NCI-H1092 (cell line): ENCODE measurements around the gene UPK3B.
"Not testable (repeated sequence)": the region's sequence is repeated elsewhere in the genome, so short reads cannot be mapped to it uniquely, and the experiment has no call there.

Source experiments
- DNase-seq: peaks from one replicate; lab custom pipeline; 2025; lab: John Stamatoyannopoulos, UW

UPK3B gene

DNA sequence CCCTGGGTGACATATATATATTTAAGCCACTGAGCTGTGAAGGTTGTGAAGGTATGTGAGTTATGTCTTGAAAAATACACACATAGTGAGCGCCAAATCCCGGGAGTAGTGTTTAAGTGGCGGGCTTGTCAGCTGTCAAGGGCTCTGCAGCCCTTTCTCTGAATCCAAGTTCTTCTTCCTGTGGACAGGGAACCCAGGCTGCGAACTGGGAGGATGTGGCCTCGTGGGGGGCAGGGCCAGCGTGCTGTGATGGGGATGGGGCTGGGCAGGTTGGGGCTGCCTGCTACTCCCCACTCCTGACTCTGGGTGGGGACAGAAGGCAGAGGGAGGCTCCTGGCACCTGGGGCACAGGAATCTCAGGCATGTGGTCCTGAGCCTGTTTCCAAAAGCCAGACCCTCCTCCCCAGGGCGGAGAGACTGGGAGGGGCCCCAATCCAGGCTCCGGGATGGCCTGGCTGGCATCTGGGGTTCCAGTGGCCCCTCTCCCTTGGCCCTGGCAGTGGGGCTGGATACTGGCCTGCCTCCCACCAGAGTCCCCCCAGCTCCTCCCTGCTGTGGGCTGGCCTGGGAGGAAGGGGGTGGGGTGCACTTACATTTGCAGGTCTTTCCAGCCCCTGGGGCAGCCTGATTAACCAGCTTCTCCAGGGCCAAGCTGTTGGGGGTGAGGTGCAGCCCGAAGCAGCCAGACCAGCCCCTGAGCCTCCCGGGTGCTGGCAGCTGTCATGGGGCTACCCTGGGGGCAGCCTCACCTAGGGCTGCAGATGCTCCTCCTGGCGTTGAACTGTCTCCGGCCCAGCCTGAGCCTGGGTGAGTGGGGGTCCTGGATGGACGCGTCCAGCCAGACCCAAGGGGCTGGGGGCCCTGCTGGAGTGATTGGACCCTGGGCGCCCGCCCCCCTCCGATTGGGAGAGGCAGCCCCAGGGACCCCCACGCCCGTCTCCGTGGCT is at the start of gene UPK3B:
TSS of gene UPK3B (plus strand) at position 622 of the 947 bp plus-strand sequence. CDS start at position 723, 101 bp downstream.
- no peak for DNase-seq

GRCh38 chr7:76460767-76461166 is 49.6 kb upstream of the UPK3B start:
- DNase-seq, result not testable (repeated sequence)

DNA sequence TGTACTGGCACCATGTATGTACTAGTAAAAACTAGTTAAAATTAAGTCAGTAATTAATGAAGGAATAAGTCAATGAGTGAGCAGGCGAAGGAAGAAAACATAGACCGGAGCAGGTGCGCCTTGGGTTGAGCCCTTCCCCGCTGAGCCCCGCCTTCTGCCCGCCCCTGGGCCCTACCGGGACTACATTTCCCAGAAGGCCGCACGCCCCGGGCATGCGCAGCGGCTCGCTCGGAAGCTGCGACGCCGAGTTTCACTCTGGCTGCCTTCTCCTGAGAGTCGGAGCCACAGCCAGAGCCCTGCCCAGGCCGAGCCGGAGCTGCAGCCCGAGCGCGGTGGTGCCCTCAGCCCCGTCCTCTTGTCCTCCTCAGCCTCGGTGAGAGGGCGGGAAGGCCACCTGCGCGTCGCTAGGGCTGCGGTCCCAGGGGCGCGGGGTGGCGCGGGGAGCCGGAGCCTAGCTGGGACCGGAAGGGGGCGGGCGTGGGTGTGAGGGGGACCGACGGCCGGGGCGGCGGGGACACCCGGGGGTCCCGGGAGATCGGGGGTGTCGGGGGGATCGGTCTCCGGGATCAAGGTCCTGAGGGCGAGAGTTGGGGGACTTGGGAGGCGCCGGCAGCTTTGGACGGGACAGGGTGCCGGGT is 48.8 kb upstream of the UPK3B start, which contains the start of gene DTX2:
TSS of gene DTX2 (plus strand) at position 246 of the 638 bp plus-strand sequence. CDS start 18,801 bp downstream, outside the sequence.
- DNase-seq, result not testable (repeated sequence)

GRCh38 chr7:76462271-76462882 is 48.0 kb upstream of the UPK3B start:
- DNase-seq, result not testable (repeated sequence)

DNA sequence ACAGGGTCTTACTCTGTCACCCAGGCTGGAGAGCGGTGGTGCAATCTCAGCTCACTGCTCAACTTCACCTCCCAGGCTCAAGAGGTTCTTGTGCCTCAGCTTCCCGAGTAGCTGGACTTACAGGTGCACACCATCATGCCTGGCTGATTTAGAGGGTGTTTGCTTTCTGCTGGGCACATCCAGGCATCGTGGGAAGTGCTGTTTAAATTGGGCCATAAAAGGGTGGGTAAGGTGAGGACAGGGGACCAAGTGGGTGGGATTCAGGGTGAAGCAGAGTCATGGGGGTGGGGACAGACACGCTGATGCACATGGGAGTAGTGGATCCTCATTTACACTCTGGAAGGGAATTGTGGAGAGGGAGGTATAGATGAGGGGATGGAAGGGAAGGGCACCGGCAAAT is 45.4 kb upstream of the UPK3B start:
- DNase-seq, result not testable (repeated sequence)

DNA sequence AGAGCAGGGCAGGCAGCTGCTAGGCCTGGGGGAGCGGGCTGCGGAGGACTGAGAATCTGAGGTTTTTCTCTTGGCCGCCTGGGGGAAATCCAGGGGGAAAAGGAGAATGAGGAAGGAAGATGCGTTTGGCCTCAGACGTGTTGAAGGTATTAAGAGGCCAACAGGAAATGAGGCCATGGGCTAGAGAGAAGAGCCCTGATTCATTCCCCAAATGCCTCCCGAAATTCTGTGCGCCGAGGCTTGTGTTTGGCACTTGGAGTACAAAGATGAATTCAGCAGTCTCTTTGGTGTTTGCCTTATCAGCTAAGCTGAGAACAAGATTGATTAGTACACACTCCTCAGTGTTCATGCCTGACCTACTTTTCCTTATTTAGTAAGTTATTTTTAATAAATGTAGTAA is 44.4 kb upstream of the UPK3B start:
- DNase-seq, result not testable (repeated sequence)

GRCh38 chr7:76467743-76468404 is 42.5 kb upstream of the UPK3B start:
- not testable (repeated sequence) for DNase-seq

- not testable (repeated sequence) for DNase-seq
Observed at GRCh38 chr7:76471556-76472221, 38.7 kb upstream of the UPK3B start.

DNA sequence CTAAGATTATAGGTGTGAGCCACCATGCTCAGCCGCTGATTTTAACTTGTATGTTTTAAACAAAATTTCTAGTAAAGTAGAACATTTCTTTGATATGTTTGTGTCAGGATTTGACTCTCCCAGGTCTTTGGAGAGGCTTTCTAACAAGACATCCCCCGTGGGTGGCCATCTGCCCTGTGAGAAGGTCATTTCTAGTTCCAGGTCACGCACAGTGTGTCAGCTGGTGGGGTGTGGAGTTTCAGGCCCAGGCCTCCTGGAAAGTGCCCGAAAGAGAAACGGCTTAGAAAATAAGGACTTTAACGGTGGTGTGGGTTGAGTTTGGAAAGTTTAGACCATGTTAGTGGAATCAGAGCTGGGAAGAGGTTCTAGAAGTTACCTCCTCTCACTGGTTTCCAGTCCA is 37.3 kb upstream of the UPK3B start:
- not testable (repeated sequence) for DNase-seq

DNA sequence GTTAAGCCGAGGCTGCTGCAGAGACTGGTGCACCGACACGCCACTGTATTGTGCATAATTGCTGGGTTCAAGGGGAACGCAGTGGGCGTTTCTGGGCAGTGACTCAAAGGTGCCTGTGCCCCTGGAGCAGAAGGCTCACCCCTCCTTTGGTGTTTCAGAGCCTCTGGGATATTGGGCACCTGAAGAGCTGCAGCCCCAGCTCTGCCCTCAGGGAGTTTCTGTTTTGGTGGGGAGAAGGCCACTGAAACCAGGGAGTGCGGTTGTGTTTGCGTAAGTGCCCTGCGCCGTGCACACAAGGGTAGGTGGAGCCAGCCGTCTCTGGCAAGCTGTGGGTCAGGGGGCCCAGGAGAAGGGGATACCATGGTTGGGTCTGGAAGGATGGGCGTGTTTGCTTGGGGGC is 34.1 kb upstream of the UPK3B start:
- not testable (repeated sequence) for DNase-seq

DNA sequence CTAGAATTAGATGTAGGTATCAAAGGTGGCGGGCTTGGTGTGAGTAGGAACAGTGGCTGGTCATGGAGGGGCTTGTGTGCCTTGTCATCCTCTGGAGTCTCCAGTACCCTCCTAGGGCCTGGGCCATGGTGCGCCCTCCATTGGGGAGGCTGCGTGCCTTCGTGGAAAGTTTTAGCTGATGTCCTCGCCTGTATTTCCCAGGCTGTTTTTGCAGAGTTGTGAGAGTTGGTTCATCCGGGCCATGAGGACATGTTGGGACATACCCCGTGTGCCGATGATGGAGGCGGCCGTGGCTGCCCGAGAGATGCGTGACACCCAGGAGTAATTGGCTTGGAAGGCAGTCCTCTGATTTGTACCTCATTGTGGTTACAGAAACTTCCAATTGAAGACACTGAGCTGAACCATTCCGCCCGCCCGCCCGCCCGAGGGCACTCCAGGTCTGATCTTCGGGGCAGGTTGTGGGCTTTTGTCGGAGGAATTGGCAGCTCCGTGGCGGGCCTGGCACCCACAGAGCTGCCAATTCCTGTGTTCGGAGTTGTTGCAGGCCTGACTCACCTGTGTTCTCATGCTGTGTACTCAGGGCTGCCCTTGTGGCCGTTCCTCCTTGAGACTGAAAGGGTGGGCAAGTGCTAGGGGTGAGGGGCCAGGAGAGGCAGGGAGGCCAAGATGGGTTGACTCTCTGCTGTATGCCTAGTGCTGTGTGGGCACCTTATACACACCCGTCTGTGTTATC is 33.4 kb upstream of the UPK3B start:
- DNase-seq, result not testable (repeated sequence)

DNA sequence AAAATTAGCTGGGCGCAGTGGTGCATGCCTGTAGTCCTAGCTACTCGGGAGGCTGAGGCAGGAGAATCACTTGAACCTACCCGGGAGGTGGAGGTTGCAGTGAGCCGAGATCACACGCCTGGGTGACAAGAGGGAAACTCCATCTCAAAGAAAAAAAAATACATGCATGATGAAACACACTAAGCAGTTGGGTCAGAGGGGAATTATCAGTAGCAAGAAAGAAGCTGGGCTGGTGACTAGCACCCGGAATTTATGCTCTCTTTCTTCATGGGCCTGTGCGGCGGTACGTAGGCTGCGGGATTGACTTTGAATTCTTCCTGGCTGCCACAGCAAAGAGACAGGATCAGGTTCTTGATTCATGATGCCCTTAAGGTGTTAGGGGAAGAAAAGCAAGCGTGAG is 30.7 kb upstream of the UPK3B start:
- DNase-seq, result not testable (repeated sequence)

DNA sequence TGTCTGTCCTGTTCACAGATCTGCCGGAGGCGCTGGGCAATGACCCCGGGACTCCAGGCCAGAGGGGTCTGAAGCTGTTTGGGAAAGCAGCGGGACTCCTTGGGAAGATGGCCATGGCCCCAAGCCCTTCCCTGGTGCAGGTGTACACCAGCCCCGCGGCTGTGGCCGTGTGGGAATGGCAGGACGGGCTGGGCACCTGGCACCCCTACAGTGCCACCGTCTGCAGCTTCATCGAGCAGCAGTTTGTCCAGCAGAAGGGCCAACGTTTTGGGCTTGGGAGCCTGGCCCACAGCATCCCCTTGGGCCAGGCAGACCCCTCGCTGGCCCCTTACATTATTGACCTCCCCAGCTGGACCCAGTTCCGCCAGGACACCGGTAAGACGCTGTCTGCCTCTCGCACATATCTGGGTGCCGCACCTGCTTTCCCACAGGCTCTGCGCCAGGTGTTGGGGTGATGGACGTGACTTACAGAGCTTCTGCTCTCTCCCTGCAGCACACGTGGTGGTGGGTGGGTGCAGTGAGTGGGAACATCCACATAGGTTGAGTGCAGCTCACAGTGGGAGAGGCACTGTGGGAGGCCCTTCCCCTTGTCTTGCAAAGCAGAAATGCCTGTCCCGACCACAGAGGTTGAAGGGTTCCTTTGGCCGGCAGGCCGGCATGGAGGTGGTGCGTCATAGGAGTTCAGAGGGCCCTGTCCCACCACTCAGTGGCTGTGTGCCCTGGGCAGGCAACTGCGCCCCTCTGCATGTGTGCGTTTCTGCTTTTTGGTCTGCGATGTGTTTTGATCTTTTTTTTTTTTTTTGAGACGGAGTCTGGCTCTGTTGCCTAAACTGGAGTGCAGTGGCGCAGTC is 29.7 kb upstream of the UPK3B start:
- not testable (repeated sequence) for DNase-seq

GRCh38 chr7:76482660-76483059 is 27.7 kb upstream of the UPK3B start:
- not testable (repeated sequence) for DNase-seq

GRCh38 chr7:76483081-76483480 is 27.3 kb upstream of the UPK3B start:
- not testable (repeated sequence) for DNase-seq

GRCh38 chr7:76484456-76484855 is 25.9 kb upstream of the UPK3B start:
- not testable (repeated sequence) for DNase-seq

DNA sequence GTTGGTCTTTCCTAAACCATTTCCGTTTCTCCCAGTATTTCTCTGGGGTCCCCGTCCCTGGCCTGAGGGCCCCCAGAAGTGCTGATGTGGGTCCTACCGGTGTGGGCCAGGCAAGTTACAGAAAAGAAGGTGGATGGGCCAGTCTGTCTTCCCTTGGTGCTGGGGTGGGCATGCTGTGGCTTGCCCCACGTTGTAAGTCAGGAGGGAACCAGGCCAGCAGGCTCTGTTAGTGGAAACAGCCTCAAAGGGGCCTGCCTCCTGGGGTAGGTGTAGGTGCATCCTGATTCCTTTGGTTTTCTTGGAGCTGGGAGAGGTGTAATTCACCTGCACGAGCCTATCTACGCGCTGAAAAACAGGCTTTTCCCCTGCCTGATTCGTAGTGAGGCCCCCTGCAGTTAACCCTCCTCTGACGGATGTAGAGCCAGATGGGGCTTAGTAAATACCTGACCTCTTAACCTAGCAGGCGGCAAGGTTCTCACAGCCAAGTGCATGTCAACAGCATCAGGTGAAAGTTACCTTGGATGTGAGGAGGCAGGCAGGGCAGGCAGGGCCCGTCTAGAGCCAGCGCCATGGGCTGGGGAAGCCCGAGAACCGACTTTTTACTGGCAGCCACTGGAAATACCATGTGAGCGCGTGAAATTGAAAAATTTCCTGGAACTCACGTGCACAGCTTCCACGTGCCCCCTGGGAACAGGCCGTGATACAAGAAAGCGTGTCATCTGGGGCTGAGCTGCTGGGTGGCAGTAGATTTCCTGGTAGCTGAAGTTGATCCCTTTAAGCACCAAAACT is 24.3 kb upstream of the UPK3B start:
- DNase-seq, result not testable (repeated sequence)

DNA sequence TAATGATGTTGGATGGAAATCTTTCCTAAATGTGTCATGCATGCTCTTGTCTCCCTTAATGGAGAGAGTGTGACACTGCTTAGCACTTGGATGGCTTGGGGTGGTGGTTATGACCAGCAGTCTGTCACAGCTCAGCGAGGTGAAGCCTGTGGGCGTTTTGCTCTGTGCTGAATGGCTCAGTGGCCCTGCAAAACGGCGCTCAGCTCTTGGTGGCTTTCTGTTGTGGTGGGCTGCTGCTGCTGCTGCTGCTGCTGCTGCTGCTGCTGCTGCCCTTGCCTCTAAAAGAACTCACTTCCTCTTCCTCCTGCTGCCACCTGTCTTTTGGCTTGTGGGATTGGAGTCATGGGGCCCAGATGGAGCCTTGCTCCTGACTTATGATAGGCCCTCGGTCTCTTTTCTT is 23.7 kb upstream of the UPK3B start:
- DNase-seq, result not testable (repeated sequence)

DNA sequence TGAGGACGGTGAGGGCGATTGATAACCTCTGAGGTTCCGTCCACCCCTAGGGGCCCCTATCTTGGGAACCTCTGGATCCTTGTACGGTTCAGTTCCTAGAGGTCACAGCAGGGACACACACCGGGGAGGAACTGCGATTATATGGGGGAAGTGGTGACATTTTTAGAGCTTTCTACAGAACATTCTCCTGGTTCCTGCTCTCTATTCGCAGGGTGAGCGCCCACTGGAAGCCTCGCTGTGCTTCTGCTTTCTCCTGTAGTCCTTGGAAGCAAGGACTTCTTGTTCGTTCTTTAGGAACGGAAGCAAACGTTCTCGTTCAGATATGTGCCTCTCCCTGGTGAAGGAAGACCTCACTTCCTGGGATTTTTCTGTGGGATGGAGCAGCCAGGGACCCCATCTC is 22.4 kb upstream of the UPK3B start:
- not testable (repeated sequence) for DNase-seq
